Thyroid gland (tissue), 4 donors: ENCODE data around the gene JAG2. TPM values are rescaled to one million over a fixed set of nuclear protein-coding genes. Genes with fewer than 3 reads are reported as not detected.
A peak's percentile ranks its signal among the peaks of the same experiment; 100 is the strongest.

Source experiments
- DNase-seq, 2 donors: peaks; one replicate each; pipeline ENCODE4 v3.0.0-alpha.2; 2019
- H3K27ac ChIP-seq, 3 donors: fragments of 200-600 bp; sonication (generic); 1 replicate in 2 of 3; 2 replicates in 1 of 3; pipeline ENCODE4 v1.5.1; 2016 to 2019; ENCODE audit warnings: mild to moderate bottlenecking in 1 of 3, moderate library complexity in 1 of 3
- H3K27me3 ChIP-seq: fragments of 200-600 bp; sonication (generic); one replicate; pipeline ENCODE4 v1.5.1; 2019
- H3K36me3 ChIP-seq, 2 donors: fragments of 200-600 bp; sonication (generic); one replicate each; pipeline ENCODE4 v1.5.1; 2016 to 2019
- H3K4me1 ChIP-seq, 2 donors: fragments of 200-600 bp; sonication (generic); one replicate each; pipeline ENCODE4 v1.5.1; 2017 to 2019
- H3K4me3 ChIP-seq, 3 donors: fragments of 200-600 bp; sonication (generic); replicated peaks in 1 of 3; 1 replicate in 2 of 3; 2 replicates in 1 of 3; pipeline ENCODE4 v1.5.1; 2016; ENCODE audit warnings: mild to moderate bottlenecking in 1 of 3
- H3K9me3 ChIP-seq: fragments of 200-600 bp; sonication (generic); one replicate; pipeline ENCODE4 v1.5.1; 2017
- CTCF ChIP-seq, 6 experiments: fragments of 200-600 bp in 3 of 6; fragments of 450-650 bp in 3 of 6; sonication (generic) in 3 of 6; IDR thresholded peaks; one replicate each; pipeline ENCODE4 v1.5.1; 2016 to 2019; ENCODE audit warnings: antibody characterized with exemption in 6 of 6, mild to moderate bottlenecking in 2 of 6, inconsistent platforms in 1 of 6, moderate library complexity in 1 of 6
- POLR2A ChIP-seq, 2 donors: fragments of 450-650 bp; IDR thresholded peaks; one replicate each; pipeline ENCODE4 v1.6.1; 2017; ENCODE audit warnings: antibody characterized with exemption in 2 of 2, mild to moderate bottlenecking in 2 of 2, moderate library complexity in 1 of 2
- WGBS, 2 donors: methylation state at CpG; one replicate each; pipeline ENCODE4 v1.1.5; 2017; 5-methylcytosine and 5-hydroxymethylcytosine counted together
- intact Hi-C: fragments of 100-400 bp; cut with DNase I; formaldehyde crosslinking; loops from one replicate; pipeline ENCODE4 v1.15.1; 2023
- microRNA-seq: library from miRNA; unstranded; fragments of <30 nt; microRNA quantifications from one replicate; pipeline ENCODE4, GENCODE V29; 2016
- small RNA-seq: library from RNA; depleted of rRNA; stranded (forward); fragments of <200 nt; gene quantifications from one replicate; pipeline ENCODE3, GENCODE V24; 2016
- total RNA-seq, 4 donors: library from RNA; depleted of rRNA; stranded (reverse); fragments of >200 nt; gene quantifications; one replicate each; pipeline ENCODE4 v1.2.3, GENCODE V29; 2016

The JAG2 gene
- total RNA-seq, 4 donors from 2014 or later = 3.9 to 10.7 (median 5.2) TPM

GRCh38 chr14:105092171-105093037, 76.2 kb downstream of the JAG2 start:
- H3K27me3 ChIP-seq = no peaks in the 10 kb centered on the region
- TF ChIP-seq POLR2A (IDR thresholded peaks at IDR 0.05) (no peak), CTCF (IDR thresholded peaks at IDR 0.05) (no peak)
- H3K4me1 ChIP-seq = peaks cover 30 to 55% of the 10 kb centered on the region in 2 donors
- H3K36me3 ChIP-seq = no peaks in the 10 kb centered on the region
- peak overlapping the region; percentile 72 to 97 (median 81) for H3K27ac ChIP-seq
- DNase-seq = peak; percentile 43 to 55
- intact Hi-C loops = loop anchor here (5.0 kb wide), 2 partner anchors 190 to 260 kb away; no protein-coding TSS in a partner anchor
- no peaks in the 10 kb centered on the region for H3K9me3 ChIP-seq
- WGBS, 2 donors = 48 to 57% methylated on average over 7 to 12 of the region's 25 CpGs
- H3K4me3 ChIP-seq = peak overlapping the region in 1 of 3 donors; percentile 62

GRCh38 chr14:105091517-105092170, 76.9 kb downstream of the JAG2 start:
- intact Hi-C loops = loop anchor here (5.0 kb wide), 2 partner anchors 191 to 261 kb away; no protein-coding TSS in a partner anchor
- peak; percentile 94 to 96 for DNase-seq
- Histone ChIP-seq H3K36me3 (no peaks in the 10 kb centered on the region), H3K4me1 (peaks cover 37 to 61% of the 10 kb centered on the region in 2 donors), H3K9me3 (no peaks in the 10 kb centered on the region), H3K27ac (peak overlapping the region; percentile 72 to 97 (median 81)), H3K4me3 (peak overlapping the region in 1 of 3 donors; percentile 62), H3K27me3 (no peaks in the 10 kb centered on the region)
- TF ChIP-seq POLR2A (IDR thresholded peaks at IDR 0.05) (peak in 1 of 2 donors; percentile 42), CTCF (IDR thresholded peaks at IDR 0.05) (no peak)
- WGBS, 2 donors = 40 to 41% methylated on average over 1 to 4 of the region's 19 CpGs

- 75 to 77% methylated on average over 2 to 9 of the region's 9 CpGs for WGBS, 2 donors
- Histone ChIP-seq H3K4me1 (peaks cover 40 to 64% of the 10 kb centered on the region in 2 donors), H3K4me3 (no peak overlapping the region), H3K36me3 (no peaks in the 10 kb centered on the region), H3K27ac (peak overlapping the region; percentile 18 to 97 (median 81)), H3K27me3 (no peaks in the 10 kb centered on the region), H3K9me3 (no peaks in the 10 kb centered on the region)
- DNase-seq = peak in 1 of 2 donors; percentile 36
- no peak for TF ChIP-seq POLR2A (IDR thresholded peaks at IDR 0.05)
- TF ChIP-seq CTCF (IDR thresholded peaks at IDR 0.05) = no peak
- intact Hi-C loops = loop anchor here (5.0 kb wide), 2 partner anchors 191 to 261 kb away; no protein-coding TSS in a partner anchor
These were observed 77.5 kb downstream of the JAG2 start for GRCh38 chr14:105091054-105091516.

Small RNA genes within 50 kb of the gene (microRNA-seq; reads per million reads assigned to microRNA genes)
- gene MIR6765 = not detected

Small RNA genes within 50 kb of the gene (small RNA-seq; reads per million reads assigned to genes)
- not detected for gene AL512356.2
- gene MIR6765 = not detected

Other genes starting within 250 kb of the JAG2 start
- gene PLD4, start 243.9 kb downstream of the JAG2 start, total RNA-seq = under 1 TPM in 2 of 4 donors, not detected in 2; 0.13 to 0.33 TPM
- gene AHNAK2, start 190.4 kb downstream of the JAG2 start, total RNA-seq = 10 to 100 TPM in 1 of 4 donors, 1 to 10 TPM in 3; 3.7 to 12.5 (median 6.9) TPM
- 10 to 100 TPM; 16.8 to 31.6 (median 20.9) TPM for gene CLBA1, start 183.0 kb downstream of the JAG2 start, total RNA-seq
- 1 to 10 TPM; 5.8 to 8.1 (median 7.3) TPM for gene CDCA4, start 147.7 kb downstream of the JAG2 start, total RNA-seq
- 1 to 10 TPM; 1.0 to 4.6 (median 2.1) TPM for gene GPR132, start 103.3 kb downstream of the JAG2 start, total RNA-seq
- 10 to 100 TPM; 15.2 to 29.1 (median 20.1) TPM for gene NUDT14, start 12.5 kb upstream of the JAG2 start, total RNA-seq
- gene BTBD6, start 79.8 kb upstream of the JAG2 start, total RNA-seq = 10 to 100 TPM; 35.9 to 58.2 (median 44.2) TPM
- gene BRF1, start 132.2 kb upstream of the JAG2 start, total RNA-seq = 10 to 100 TPM; 44.5 to 99.6 (median 56.2) TPM
- 10 to 100 TPM; 54.6 to 85.2 (median 72.1) TPM for gene PACS2, start 146.0 kb upstream of the JAG2 start, total RNA-seq
- gene TEX22, start 229.8 kb upstream of the JAG2 start, total RNA-seq = under 1 TPM in 3 of 4 donors, not detected in 1; 0.22 to 0.81 (median 0.33) TPM